NCI-H774 (cell line): ENCODE results near the gene KLHL7.

ENCODE experiments used
- DNase-seq: peaks from one replicate; lab custom pipeline; 2025; lab: John Stamatoyannopoulos, UW

KLHL7 gene, protein sequence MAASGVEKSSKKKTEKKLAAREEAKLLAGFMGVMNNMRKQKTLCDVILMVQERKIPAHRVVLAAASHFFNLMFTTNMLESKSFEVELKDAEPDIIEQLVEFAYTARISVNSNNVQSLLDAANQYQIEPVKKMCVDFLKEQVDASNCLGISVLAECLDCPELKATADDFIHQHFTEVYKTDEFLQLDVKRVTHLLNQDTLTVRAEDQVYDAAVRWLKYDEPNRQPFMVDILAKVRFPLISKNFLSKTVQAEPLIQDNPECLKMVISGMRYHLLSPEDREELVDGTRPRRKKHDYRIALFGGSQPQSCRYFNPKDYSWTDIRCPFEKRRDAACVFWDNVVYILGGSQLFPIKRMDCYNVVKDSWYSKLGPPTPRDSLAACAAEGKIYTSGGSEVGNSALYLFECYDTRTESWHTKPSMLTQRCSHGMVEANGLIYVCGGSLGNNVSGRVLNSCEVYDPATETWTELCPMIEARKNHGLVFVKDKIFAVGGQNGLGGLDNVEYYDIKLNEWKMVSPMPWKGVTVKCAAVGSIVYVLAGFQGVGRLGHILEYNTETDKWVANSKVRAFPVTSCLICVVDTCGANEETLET

GRCh38 chr7:23105644-23106056 is at the start of gene KLHL7:
KLHL7 (plus strand) TSS chr7:23105785; CDS start chr7:23106027, 242 bp downstream.
- DNase-seq: peak; percentile 93

DNA sequence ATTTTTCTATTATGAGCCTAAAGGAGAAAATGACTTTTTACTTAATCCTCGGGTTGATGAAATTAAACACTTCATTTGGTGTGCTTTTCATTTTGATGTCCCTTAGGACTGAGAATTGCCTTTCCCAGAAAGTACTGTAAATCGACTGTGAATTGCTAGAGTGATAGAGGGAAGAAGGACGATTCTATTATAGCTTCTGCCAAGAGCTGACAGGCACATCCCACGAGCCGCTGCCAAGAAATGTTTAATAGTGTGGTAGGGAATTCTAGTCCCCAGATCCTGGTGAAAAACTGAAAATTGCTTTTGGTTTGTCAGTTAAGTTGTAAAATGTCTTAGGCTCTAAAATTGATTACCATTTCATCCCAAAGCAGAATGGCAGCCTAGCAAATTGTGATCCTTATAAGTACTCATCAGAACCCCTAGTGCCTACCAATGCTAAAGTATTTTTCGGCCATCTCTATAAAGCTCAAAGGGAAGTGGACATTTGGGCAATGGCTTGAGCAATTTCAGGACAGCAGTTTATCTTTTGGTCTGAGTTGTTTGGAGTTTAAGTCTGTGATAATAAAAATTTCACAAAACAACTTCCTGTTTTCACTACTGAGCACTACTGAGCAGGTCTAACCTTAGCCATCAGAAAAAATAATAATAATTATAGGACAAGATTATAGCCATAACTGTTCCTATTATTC is 47.0 kb upstream of the KLHL7 start:
- DNase-seq: no peak

GRCh38 chr7:23061327-23061726 is 44.3 kb upstream of the KLHL7 start:
- DNase-seq: no peak

GRCh38 chr7:23062452-23062851 is 43.1 kb upstream of the KLHL7 start:
- DNase-seq: no peak

- DNase-seq: no peak
Measured at GRCh38 chr7:23065974-23066373, 39.6 kb upstream of the KLHL7 start.

- no peak for DNase-seq
Measured at GRCh38 chr7:23067271-23067670, 38.3 kb upstream of the KLHL7 start.

- no peak for DNase-seq
Measured at GRCh38 chr7:23072048-23072447, 33.5 kb upstream of the KLHL7 start.

DNA sequence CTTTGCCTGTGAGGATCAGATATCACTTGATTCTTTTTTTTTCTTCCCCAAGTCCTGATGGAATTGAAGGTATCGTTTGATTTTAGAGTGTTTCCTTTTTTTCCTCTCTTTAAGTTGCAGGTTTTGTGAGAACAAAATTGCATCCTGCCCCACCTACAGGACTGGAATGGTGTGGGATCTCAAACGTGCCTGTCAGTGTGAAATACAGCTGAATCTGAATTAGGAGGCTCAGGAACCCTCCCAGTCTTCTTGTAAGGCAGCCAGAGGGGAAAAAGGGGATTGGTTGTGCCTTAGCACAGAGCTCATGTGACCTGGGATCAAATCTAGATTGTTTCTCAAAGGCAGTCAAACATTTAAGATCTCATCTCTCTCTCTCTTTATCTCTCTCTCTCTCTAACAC is 32.7 kb upstream of the KLHL7 start:
- DNase-seq: no peak

DNA sequence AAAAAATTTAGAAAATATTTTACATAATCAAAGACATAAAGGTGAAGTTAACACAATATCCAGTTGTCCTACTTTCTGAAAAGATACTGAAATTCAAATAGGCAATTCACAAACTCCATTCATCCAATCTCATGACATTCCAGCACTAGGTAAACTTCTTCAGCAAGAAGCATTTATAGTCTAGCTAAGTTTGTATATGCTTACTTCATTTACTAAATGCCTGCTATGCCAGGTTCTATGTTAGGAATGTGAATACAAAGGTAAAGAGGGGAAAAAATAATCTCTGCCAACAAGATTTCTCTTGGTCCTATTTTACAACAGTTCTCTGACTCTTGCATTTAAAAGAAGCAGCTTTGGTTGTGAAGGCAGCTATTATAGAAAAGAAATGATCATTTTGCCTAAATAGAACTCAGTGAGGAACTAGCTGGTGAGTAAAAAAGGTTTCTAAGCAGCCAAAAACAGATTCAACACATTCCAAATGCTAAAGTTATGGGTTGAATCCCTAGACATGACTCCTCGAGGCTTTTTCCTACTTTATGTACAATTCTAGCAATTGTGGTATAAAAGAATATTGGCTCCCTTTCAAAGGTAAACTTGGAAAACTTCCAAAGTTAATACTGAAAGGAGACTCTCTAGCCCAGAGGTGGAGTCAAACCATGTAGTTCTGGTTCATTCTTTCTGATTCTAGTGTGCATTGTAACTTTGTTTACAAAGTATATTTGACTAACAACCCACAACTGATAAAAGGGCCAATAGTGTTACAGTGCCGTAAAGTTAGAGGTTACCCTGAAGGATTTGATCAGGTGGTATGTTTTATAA is 30.9 kb upstream of the KLHL7 start:
- peak; percentile 75 for DNase-seq

GRCh38 chr7:23075571-23075970 is 30.0 kb upstream of the KLHL7 start:
- no peak for DNase-seq

- DNase-seq: no peak
Measured at GRCh38 chr7:23076772-23077171, 28.8 kb upstream of the KLHL7 start.

GRCh38 chr7:23093111-23093510 is 12.5 kb upstream of the KLHL7 start:
- DNase-seq: no peak

DNA sequence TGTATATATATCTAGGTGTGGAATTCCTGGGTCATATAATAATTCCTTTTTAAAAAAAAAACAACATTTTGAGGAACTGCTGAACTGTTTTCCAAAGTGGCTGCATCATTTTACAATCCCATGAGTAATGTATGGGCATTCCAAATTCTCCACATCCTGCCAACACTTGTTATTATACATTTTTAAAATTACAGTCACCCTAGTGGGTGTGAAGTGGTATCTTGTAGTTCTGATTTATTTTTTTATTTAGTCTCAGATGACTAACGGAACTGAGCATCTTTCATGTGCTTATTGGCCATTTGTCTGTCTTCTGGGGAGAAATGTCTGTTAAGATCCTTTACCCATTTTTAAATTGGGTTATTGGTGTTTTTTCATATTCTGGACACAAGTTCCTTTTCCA is 12.0 kb upstream of the KLHL7 start:
- no peak for DNase-seq

DNA sequence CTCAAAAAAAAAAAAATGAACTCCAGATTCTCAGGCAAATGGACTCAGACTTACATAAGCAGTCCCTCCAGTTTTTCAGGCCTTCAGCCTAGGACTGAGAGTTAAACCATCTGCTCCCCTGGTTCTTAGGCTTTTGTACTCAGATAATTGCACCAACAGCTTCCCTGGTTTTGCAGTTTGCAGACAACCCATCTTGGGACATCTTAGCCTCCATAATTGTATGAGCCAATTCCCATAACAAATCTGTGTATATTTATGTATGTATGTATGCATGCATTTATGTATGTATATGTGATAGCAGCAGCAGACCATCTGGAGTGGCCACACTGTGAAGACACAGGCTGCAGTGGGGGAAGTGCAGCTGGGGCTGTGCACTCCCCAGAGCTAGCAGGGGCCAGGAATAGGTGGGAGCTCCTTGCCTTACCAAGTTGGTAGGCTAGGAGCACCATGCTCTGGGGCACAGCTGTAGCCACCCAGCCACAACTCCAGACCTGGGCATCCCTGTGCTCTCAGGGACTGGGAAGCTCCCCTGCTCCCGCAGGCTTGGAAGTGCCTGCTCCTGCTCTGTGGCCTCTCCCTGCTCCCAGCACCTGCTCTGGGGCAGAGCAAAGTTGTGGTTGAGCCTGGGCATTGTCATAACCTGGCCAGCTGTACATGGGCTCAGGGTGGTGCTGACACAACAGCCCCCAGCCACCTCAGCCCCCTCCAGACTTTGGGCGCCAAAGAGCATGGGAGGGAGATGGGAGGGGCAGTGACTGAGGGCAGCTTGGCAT is 8.9 kb upstream of the KLHL7 start:
- no peak for DNase-seq

DNA sequence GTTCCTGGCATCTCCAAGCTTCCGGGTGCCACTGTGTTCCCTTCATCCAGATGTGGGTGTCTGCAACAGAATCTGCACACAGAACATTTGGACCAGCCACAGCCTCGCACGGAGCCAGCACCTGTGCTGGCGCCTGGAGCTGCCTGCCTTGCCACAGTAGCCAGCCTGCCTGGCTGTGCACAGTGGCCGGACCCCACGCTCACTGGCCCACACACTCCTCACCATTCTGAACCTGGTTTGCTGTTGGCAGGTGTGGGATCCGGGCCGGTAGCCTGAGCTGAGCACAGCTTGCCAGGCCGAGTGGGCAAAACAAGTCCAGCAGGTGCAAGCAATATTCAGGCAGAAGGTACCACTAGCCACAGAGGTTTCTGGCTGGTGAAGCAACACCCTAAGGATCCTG is 7.6 kb upstream of the KLHL7 start:
- no peak for DNase-seq

- DNase-seq: no peak
Measured at GRCh38 chr7:23098460-23098859, 7.1 kb upstream of the KLHL7 start.

GRCh38 chr7:23100697-23101096 is 4.9 kb upstream of the KLHL7 start:
- DNase-seq: no peak

GRCh38 chr7:23105086-23105643 is 420 bp upstream of the KLHL7 start:
- no peak for DNase-seq

- DNase-seq: peak; percentile 6
Measured at GRCh38 chr7:23106057-23106822, 655 bp downstream of the KLHL7 start.
